Hepatocyte (in vitro differentiated cells): ENCODE measurements around the gene FGF2.

ENCODE experiments used
- CTCF ChIP-seq: fragments of 200-600 bp; sonication (generic); IDR thresholded peaks from 2 replicates; pipeline ENCODE4 v1.5.1; 2016; ENCODE audit warnings: antibody characterized with exemption, mild to moderate bottlenecking; ENCODE audit not compliant: poor library complexity
- EZH2 ChIP-seq: fragments of 200-600 bp; sonication (generic); IDR thresholded peaks from 2 replicates; pipeline ENCODE4 v1.6.1; 2016; ENCODE audit warnings: antibody characterized with exemption, mild to moderate bottlenecking, borderline replicate concordance
- EZH2phosphoT487 ChIP-seq: fragments of 200-600 bp; sonication (generic); IDR thresholded peaks from one replicate; pipeline ENCODE4 v1.6.1; 2018; ENCODE audit warnings: antibody characterized with exemption, mild to moderate bottlenecking, low read depth, moderate library complexity; ENCODE audit not compliant: unreplicated experiment, severe bottlenecking

DNA sequence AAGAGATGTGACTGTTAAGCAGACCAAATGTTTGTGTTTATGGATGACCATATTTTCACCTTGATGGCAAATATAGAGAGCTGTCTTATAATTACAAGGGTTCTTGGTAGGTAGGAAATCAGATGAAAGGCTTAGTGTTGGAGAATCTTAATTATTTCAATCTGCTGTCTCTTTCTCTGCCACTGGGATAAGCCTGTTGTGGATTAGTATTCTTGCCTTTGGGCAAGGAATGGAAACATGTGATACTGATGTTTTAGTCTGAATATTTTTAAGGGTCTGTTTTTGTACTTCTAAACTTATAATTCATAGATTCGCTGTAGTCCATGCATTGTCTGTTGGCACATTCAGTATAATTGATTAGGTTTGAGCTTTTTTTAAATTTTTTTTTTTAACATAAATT is 119.5 kb downstream of the FGF2 start:
- TF ChIP-seq CTCF, result no peak
- TF ChIP-seq EZH2, result no peak
- TF ChIP-seq EZH2phosphoT487, result no peak
